ENCODE measurements around the gene RPS6KA5.
A peak's percentile ranks its signal among the peaks of the same experiment; 100 is the strongest.

RPS6KA5 gene

GRCh38 chr14:90922141-90922540 lies 138.3 kb downstream of the RPS6KA5 start:
- no peak for DNase-seq

GRCh38 chr14:90911121-90911520 lies 149.3 kb downstream of the RPS6KA5 start:
- no peak for DNase-seq

- DNase-seq, result no peak
Measured at GRCh38 chr14:90907178-90907577, 153.3 kb downstream of the RPS6KA5 start.

- no peak for DNase-seq
Measured at GRCh38 chr14:90905531-90905930, 154.9 kb downstream of the RPS6KA5 start.

GRCh38 chr14:90903101-90903500 lies 157.3 kb downstream of the RPS6KA5 start:
- DNase-seq, result peak; percentile 50

- no peak for DNase-seq
Measured at GRCh38 chr14:90900476-90901083, 159.9 kb downstream of the RPS6KA5 start.

GRCh38 chr14:90897022-90897421 lies 163.4 kb downstream of the RPS6KA5 start:
- no peak for DNase-seq

GRCh38 chr14:90894241-90894640 lies 166.2 kb downstream of the RPS6KA5 start:
- no peak for DNase-seq

GRCh38 chr14:90893510-90893909 lies 166.9 kb downstream of the RPS6KA5 start:
- no peak for DNase-seq

- DNase-seq, result no peak
Measured at GRCh38 chr14:90892970-90893369, 167.5 kb downstream of the RPS6KA5 start.

- DNase-seq, result no peak
Measured at GRCh38 chr14:90891326-90891725, 169.1 kb downstream of the RPS6KA5 start.

- DNase-seq, result no peak
Measured at GRCh38 chr14:90890322-90891020, 170.0 kb downstream of the RPS6KA5 start.

GRCh38 chr14:90886297-90886815 lies 174.1 kb downstream of the RPS6KA5 start:
- no peak for DNase-seq

- peak; percentile 8 for DNase-seq
Measured at GRCh38 chr14:90883782-90884181, 176.7 kb downstream of the RPS6KA5 start.

- DNase-seq, result no peak
Measured at GRCh38 chr14:90883197-90883596, 177.2 kb downstream of the RPS6KA5 start.

- DNase-seq, result no peak
Measured at GRCh38 chr14:90880282-90880681, 180.2 kb downstream of the RPS6KA5 start.

- no peak for DNase-seq
Measured at GRCh38 chr14:90874599-90874998, 185.8 kb downstream of the RPS6KA5 start.

GRCh38 chr14:90871605-90872233 lies 188.7 kb downstream of the RPS6KA5 start:
- DNase-seq, result peak; percentile 41

- no peak for DNase-seq
Measured at GRCh38 chr14:90870950-90871604, 189.4 kb downstream of the RPS6KA5 start.

GRCh38 chr14:90867501-90867900 lies 192.9 kb downstream of the RPS6KA5 start:
- no peak for DNase-seq

GRCh38 chr14:90866833-90867232 lies 193.6 kb downstream of the RPS6KA5 start:
- DNase-seq, result no peak

GRCh38 chr14:90864741-90865140 lies 195.7 kb downstream of the RPS6KA5 start:
- no peak for DNase-seq

- DNase-seq, result no peak
Measured at GRCh38 chr14:90858511-90858910, 201.9 kb downstream of the RPS6KA5 start.

- DNase-seq, result no peak
Measured at GRCh38 chr14:90857866-90858265, 202.6 kb downstream of the RPS6KA5 start.

Data from fibroblast of upper back skin (primary cell).